NB4 (cell line): ENCODE results near the gene ITM2C.

Experiments used
- CTCF ChIP-seq: IDR thresholded peaks from one replicate; pipeline ENCODE4 v1.5.1; 2012; ENCODE audit warnings: low read depth, low read length
- MAX ChIP-seq: IDR thresholded peaks from 2 replicates; pipeline ENCODE4 v1.6.1; 2011; ENCODE audit warnings: low read depth, low read length

- TF ChIP-seq CTCF (no peak), MAX (no peak)
These were observed 15.1 kb downstream of the ITM2C start for GRCh38 chr2:230879891-230880290.
